HG03558 (cell line): Measurements from ENCODE around the gene BCAS4.
"Not testable (repeated sequence)": the region's sequence is repeated elsewhere in the genome, so short reads cannot be mapped to it uniquely, and the experiment has no call there.

Source experiments
- ATAC-seq: cut with Tn5 transposase; IDR thresholded peaks from one replicate; pipeline ENCODE4 v1.9.1; 2021; ENCODE audit warnings: moderate number of reproducible peaks; ENCODE audit not compliant: unreplicated experiment; ENCODE audit errors: extremely low read depth

BCAS4 gene

GRCh38 chr20:50872560-50873425, 77.9 kb downstream of the BCAS4 start:
- ATAC-seq: no peak

DNA sequence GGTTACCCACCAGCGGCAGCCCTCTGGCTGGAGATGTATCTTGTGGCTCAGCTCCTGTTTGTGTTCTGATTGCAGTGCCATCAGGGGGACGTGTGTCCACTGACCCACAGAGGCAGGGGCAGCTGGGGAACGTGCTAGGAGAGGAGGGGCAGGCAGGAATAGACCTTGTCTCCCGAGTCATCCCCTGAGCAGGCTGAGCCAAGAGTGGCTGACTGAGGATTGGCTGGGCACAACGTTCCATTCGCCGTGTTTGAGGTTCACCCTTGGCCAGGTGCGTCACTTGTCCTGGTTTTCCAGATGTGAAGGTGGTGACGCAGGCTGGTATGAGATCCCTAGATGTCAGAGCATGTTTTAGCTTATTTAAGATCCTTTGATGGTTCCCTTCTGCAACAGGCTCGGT, 78.7 kb downstream of the BCAS4 start:
- ATAC-seq: no peak

DNA sequence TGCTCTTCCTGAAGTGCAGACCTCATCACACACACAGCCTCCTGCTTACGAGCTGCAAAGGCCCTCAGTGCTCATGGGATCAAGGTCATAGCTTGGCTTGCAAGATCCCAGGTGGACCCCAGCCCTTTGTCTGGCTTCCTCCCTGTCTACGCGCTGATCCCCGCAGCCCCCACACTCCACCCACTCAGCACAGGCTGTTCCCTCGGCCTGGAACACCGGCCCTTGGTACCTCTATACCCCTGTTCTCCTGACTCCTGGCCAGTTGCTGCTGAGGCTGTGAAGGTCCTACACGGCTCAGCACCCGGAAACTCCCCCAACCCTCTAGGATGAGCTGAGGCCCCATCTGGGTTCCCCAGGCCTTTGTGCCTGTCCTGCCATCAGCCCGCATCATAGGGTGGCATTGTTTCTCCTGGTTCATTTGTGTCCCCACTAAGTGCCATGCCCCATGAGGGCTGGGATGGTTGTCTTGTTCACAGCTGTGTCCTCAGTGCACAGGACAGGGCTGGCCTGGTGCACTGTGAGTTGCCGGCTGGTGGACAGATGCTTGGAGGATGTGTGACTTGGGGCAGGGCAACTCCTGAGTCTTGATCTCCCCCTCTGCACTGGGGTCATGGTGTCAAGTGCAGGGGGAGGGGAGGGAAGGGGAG, 79.4 kb downstream of the BCAS4 start:
- ATAC-seq: no peak

DNA sequence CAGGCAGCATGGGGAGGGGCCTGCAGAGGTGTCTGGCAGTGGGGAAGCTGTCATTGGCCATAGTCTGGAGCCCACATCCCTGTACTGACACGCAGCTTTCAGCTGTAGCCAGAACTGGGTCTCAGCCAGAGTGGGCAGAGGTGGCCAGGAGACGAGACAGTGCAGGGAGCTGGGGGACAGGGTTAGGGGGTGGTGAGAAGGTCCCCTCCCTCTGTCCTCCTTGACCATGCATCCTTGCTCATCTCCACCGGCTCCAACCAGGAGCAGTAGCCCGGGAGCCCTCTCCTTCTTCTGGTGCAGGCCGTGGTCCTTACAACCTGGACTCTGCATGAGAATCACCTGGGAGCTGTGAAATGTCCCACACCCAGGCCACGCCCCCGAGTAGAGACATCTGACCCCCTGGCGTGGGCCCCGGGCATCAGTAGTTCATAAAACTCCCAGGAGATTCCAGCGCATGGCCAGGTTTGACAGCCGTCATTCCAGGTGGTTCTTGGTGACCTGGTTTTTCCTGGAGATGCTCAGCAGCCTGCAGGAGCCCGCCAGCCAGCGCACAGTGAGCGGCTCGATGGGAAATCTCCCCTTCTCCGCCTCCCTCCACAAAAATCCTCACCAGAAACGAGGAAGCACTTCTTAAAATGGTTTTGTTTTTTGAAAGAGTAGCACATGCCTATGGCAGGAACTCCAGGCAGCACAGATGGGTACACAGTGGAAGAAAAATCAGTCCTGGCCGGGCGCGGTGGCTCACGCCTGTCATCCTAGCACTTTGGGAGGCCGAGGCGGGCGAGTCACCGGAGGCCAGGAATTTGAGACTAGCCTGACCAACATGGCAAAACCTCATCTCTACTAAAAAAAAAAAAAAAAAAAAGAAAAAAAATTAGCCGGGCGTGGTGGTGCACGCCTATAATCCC, 80.2 kb downstream of the BCAS4 start:
- no peak for ATAC-seq

GRCh38 chr20:50876063-50876685, 81.3 kb downstream of the BCAS4 start:
- ATAC-seq: no peak

GRCh38 chr20:50876816-50877215, 82.0 kb downstream of the BCAS4 start:
- no peak for ATAC-seq

GRCh38 chr20:50877232-50877743, 82.4 kb downstream of the BCAS4 start:
- ATAC-seq: no peak

DNA sequence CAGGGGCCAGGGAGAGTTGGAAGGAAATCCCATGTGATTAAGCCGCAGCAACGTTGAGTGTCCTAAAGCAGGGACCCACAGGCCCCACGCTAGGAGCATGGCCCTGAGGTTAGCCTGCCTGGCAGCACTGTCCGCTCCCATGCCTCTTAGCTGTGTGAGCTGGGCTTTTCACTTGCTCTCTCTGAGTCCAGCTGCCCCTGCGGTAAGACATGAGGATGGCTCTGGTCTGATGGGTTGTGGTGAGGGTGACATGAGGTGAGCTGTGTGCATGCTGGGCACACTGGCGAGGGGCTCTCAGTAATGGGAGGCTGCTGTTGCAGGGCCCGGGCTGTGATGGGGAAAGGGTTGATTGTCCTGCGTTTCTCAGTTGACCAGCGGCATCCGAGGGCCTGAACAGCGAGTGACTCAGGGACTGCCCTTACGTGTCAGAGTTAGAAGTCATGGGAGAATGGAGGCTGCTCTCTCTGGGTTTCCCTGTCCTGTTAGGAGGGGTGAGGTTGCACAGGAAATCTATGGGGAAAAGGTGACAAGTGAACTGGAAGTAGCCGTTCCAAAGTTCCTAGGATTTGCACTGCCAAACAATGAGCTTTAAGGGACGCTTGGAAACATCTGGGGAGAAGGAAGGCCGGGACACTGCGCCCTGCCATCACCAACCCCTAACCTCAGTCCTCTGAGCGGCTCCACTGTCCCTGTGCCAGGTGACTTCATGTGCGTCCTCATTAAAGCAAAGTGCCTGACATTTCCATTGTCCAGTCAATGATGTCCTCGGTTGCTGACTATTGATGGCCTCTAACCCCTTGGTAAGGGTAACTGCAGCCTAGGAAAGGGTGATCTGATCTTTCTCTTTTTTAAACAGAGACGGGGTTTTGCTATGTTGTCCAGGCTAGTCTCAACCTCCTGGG, 85.0 kb downstream of the BCAS4 start:
- ATAC-seq: no peak

DNA sequence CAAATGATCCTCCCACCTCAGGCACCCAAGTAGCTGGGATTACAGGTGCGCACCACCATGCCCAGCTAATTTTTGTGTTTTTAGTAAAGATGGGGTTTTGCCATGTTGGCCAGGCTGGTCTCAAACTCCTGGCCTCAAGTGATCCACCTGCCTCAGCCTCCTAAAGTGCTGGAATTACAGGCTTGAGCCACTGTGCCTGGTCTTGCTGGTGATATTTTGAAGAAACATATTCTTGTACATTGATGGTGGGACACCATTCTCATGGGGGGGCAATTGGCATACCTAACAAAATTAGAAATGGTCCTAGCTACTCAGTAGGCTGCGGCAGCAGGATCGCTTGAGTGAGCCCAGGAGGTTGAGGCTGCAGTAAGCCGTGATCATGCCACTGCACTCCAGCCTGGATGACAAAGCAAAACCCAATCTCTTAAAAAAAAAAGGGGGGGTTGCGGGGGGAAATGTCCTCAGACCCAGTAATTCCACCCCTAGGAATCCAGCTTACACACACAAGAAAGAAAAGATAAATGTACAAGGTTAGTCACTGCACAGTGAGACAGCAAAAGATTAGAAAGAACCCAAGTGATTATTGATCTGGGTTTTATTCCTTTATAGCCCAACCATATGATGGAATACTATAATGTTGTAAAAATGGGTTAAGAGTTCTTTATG, 87.0 kb downstream of the BCAS4 start:
- not testable (repeated sequence) for ATAC-seq

- ATAC-seq: no peak
Observed at GRCh38 chr20:50883856-50884255, 89.0 kb downstream of the BCAS4 start.

DNA sequence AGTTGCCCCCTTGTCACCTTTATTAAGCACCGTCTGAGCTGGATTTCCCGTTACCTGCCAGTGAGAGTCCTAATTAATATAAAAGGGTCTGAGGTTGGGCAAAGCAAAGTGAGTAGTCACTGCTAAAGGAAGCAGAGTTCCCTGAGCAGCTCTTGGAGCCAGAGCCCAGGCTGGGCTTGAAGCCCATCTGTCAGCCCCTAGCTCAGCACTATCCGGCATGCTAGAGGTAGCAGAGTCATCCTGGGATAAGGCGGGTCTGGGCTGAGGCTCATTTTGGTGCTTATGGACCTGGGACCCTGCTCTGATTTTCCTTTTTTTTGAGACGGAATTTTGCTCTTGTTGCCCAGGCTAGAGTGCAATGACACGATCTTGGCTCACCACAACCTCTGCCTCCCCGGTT, 90.2 kb downstream of the BCAS4 start:
- no peak for ATAC-seq

DNA sequence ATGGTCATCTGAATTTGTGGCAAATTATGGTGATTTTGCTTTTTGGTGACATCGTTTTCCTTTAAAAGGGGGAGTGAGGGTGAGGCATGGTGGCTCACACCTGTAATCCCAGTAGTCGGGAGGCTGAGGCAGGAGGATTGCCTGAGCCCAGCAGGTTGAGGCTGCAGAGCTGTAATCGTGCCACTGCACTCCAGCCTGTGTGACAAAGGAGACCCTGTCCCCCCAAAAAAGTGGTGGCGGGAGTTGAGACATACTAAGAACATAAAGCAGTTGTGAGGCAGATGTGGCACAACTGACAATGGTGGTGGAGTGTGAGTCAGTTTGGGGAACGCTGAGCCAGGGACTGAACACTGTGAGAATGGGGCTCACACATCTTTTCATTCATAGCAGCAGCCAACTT, 90.9 kb downstream of the BCAS4 start:
- ATAC-seq: no peak

GRCh38 chr20:50886184-50886790, 91.4 kb downstream of the BCAS4 start:
- no peak for ATAC-seq

GRCh38 chr20:50887576-50887975, 92.7 kb downstream of the BCAS4 start:
- no peak for ATAC-seq

DNA sequence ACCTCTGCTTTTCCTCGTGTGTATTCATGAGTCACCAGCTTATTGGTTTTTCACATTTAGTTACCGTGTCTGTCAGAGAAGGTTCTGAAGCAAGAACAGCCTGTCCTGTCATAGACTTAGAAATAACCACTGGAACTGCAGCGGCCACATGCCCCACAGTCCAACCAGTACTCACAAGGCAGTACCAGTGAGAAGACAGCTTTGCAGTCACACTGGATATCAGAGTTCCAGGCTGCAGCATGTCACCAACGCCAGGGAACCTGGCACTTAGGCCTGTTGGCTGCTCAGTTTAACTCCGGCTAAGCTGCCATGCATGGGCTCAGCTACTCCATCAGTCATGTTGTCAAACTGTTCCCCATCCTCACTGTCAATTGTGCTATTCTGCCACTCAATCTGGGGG, 96.3 kb downstream of the BCAS4 start:
- no peak for ATAC-seq

DNA sequence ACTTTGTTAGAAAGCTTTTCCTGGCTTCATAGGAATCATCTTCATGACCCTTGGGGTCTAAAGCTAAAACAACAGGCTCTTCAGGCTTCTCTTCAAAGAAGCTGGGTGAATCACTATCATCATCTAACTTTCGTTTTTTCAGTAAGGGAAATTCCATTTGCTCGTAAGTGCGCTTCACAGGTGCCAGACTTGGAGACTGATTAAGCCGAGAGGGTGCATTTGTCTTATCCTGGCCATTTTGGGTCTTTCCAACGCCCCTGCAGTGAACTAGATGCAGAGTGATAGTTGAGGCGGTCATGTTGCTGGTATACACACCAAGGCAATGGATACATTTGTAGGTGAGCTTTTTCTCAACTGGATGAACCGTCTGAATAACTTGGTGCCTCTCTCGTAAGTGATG, 97.5 kb downstream of the BCAS4 start:
- ATAC-seq: no peak

- no peak for ATAC-seq
Observed at GRCh38 chr20:50893620-50894019, 98.8 kb downstream of the BCAS4 start.

DNA sequence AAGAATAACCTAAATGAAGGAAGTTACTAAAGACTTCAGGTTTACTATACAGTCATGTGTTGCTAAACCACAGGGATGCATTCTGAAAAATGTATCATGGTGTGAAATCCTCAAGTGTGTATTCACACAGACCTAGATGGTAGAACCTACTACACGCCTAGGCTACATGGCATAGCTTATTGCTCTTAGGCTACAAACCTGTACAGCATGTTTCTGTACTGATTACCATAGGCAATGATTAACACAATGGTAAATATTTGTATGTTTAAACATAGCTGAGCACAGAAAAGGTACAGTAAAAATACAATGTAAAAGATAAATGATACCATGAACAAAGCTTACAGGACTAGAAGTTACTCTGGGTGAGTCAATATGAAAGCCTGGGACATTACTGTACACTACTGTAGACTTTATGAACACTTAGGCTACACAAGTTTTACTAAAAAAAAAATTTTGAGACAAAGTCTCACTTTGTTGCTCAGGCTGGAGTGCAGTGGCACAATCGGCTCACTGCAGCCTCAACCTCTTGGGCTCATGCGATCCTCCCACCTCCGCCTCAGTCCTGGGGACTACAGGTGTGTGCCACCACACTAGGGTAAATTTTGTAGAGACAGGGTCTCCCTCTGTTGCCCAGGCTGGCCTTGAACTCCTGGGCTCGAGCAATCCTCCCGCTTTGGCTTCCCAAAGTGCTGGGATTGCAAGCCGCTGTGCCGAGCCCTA, 100.4 kb downstream of the BCAS4 start:
- ATAC-seq: no peak
